Measurements from ENCODE around the gene RNU1-4.
"Not testable (repeated sequence)": the region's sequence is repeated elsewhere in the genome, so short reads cannot be mapped to it uniquely, and the experiment has no call there.

Gene RNU1-4

GRCh38 chr1:16770896-16771446 lies 30.7 kb downstream of the RNU1-4 start:
- DNase-seq, result not testable (repeated sequence)

- DNase-seq, result not testable (repeated sequence)
These were observed 32.2 kb downstream of the RNU1-4 start for GRCh38 chr1:16772275-16773204.

DNA sequence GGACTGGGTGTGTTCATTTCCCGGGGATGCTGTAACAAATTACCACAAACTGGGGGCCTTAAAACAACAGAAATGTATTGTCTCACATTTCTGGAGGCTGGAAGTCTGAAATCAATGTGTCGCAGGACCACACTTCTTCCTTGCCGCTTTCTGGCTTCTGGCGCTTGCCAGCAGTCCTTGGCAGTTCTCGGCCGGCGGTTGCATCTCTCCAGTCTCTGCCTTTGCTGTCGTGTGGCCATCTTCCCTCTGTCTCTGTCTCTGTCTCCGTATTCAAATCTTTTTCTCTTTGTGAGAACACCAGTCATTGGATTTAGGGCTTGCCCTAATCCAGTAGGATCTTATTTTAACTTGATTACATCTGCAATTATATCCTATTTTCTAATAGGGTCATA lies 32.9 kb downstream of the RNU1-4 start:
- DNase-seq, result not testable (repeated sequence)

GRCh38 chr1:16773723-16774122 lies 33.4 kb downstream of the RNU1-4 start:
- DNase-seq, result not testable (repeated sequence)

GRCh38 chr1:16774773-16775172 lies 34.5 kb downstream of the RNU1-4 start:
- not testable (repeated sequence) for DNase-seq

- DNase-seq, result not testable (repeated sequence)
These were observed 35.0 kb downstream of the RNU1-4 start for GRCh38 chr1:16775290-16775689.

DNA sequence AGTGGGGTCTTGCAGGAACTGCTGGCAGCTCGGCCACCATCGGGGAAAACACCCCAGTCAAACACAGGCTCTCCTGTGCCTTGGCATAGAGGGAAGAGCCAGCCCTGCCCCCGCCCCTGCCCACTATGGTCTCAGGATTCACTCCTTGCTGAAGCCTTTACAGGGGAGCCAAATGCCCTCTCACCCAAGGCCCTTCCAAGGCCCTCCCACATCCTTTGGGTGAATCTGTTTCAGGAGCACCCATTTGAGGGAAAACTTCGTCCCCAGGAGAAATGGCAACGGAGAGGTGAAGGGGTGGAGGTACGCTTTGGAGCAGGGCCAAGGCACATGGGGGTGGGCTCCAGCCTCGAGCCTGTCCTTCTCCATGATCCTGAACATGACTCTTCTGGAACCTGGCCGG lies 35.9 kb downstream of the RNU1-4 start:
- DNase-seq, result not testable (repeated sequence)

DNA sequence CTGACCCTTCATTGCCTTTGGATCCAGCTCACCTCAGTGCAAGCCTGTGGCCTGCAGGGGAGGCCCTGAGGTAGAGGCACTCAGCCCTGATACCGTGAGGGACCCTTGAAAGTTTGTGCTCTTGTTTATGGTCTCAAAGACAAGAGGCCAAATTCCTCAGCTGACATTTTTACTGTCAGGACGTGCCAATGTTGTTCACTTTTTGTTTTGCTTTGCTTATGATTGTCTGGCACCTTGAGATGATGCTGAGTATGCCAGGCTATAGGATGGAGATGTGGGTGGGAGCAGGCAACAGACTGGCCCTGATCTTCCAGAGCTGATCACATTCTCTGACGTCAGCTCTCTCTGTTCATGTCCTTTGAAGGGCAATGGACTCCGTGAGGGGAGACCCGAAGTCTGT lies 36.5 kb downstream of the RNU1-4 start:
- DNase-seq, result not testable (repeated sequence)

- DNase-seq, result not testable (repeated sequence)
These were observed 37.5 kb downstream of the RNU1-4 start for GRCh38 chr1:16777821-16778220.

DNA sequence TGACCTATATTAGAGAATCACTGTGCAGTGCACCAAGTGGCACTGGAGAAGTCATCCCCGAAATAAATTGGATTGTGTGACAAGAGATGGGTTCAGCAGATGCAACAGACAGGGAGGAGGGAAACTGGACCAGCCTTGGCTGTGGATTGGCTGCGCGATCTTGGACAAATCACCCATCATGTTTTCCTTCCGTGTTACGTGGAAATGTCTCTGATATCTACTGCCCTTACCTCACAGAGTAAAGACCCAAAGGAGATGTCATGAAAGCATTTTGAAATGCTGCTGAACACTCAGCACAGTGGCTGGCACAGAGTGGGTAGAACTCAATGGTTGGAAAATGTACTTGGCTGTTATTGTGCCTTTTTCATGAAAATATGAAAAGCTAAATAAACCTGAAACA lies 39.2 kb downstream of the RNU1-4 start:
- not testable (repeated sequence) for DNase-seq

DNA sequence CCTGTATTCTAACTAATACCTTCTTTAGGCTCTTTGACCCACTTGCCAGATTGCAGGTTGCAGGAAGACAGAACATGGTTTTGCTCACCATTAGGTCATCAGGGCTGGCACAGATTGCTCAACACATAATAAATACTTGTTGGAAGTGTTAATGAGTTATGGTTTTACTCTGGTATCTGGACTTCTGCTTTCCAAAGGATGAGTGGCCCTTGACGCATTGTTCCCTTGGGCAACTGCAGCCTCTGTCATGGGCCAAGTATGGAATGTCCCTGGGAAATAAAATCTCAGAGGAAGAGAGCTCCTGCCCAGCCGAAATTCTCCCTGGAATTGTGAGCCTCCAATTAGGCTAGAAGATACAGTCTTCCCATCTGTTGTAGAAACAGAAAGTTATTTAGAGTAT lies 40.7 kb downstream of the RNU1-4 start:
- DNase-seq, result not testable (repeated sequence)

- not testable (repeated sequence) for DNase-seq
These were observed 41.3 kb downstream of the RNU1-4 start for GRCh38 chr1:16781625-16782024.

DNA sequence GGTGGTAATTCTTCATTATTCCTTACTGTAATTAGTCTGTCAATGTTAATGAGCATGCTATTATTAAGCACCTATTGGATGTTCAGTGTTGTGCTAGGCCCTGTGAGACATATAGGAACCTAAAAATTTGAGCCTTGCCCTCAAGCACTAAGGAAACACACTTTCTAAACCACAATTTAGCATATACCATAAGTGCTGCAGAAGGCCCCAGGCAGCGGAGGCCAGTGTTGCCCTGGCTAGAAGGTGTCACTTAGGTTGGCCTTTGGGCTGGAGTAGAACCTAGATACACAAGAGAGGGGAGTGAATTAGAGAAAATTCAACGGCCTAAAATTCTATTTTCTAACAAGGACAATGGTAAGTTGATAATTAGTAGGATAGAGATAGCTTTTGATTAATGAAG lies 44.6 kb downstream of the RNU1-4 start:
- not testable (repeated sequence) for DNase-seq

DNA sequence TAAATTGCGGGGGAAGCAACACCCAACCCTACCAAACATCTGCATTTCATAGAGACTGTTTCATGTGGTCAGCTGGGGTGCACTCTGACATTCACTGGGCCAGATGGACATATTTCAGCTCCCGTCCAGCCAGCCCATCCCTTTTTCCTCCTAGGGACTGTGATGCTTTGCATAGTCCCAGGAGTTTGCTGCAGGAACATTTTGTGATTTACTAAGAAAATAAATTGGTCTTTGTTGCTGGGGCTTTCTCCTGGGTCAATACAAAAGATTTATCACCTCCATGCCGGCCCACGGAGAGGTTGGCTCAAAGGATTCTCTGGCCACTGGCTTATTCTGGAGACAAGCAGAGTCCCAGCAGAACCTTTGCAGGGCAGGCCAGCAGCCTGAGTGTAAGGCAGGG lies 46.0 kb downstream of the RNU1-4 start:
- DNase-seq, result not testable (repeated sequence)

DNA sequence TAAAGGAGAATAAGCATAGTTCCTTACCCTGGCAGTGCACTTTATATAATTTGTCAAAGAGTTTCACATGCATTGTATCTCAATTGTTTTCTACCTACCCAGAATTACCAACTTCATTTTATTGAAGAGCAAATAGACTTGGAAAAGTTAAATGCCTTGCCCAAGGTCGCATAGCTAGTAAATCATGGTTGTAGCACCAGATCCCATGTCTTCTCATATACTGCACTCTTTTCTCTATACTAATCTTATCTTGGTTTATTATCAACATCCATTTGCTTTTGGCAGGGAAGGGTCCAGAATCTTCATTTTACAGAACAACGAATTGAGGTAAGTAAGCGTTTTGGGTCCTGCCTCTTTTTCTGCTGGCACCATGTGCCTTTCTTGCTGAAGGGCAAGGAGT lies 46.9 kb downstream of the RNU1-4 start:
- not testable (repeated sequence) for DNase-seq

GRCh38 chr1:16787711-16788110 lies 47.4 kb downstream of the RNU1-4 start:
- DNase-seq, result not testable (repeated sequence)
